Fibroblast of the aortic adventitia (primary cell): Measurements from ENCODE around the gene IKBKE. TPM values are rescaled to one million over a fixed set of nuclear protein-coding genes. Genes with fewer than 3 reads are reported as not detected.

Experiments used
- DNase-seq: peaks from one replicate; pipeline ENCODE4 v3.0.0-alpha.2; 2010; ENCODE audit warnings: low read depth
- H3K4me3 ChIP-seq: 2 replicates; pipeline ENCODE4 v1.5.1; 2011; ENCODE audit warnings: low read depth, mild to moderate bottlenecking, control low read depth, low read length, moderate library complexity
- CTCF ChIP-seq: IDR thresholded peaks from 2 replicates; pipeline ENCODE4 v1.5.1; 2011; ENCODE audit warnings: mild to moderate bottlenecking, low read length, control low read depth, inconsistent platforms; ENCODE audit not compliant: insufficient read depth
- total RNA-seq: library from RNA; depleted of rRNA; stranded (reverse); fragments of >200 nt; gene quantifications from 2 replicates; pipeline ENCODE4 v1.2.3, GENCODE V29; 2012; ENCODE audit warnings: low replicate concordance

The IKBKE gene
- total RNA-seq, 1 donor: 11.5 TPM

- DNase-seq: no peak
- no peak overlapping the region for H3K4me3 ChIP-seq
- TF ChIP-seq CTCF: no peak
These were observed 28.4 kb downstream of the IKBKE start for GRCh38 chr1:206498685-206499084.

DNA sequence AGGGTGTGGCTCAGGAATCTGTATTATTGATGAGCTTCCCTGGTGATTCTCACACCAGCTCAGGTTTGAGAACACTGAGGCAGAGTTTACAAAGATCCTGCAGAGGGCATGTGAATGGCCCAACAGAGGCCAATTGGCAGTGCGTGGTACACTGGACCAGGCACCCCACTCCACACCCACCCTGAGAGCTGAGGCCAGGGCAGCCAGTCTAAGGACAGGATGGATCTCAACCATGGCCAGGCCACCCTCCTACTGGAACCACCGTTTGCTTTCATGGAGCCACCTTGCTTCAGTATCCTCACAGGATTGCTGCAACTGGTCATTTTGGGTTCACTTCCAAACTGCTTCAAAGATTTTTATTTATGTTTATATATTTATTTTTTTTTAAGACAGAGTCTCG is 29.8 kb downstream of the IKBKE start:
- no peak for TF ChIP-seq CTCF
- no peak for DNase-seq

DNA sequence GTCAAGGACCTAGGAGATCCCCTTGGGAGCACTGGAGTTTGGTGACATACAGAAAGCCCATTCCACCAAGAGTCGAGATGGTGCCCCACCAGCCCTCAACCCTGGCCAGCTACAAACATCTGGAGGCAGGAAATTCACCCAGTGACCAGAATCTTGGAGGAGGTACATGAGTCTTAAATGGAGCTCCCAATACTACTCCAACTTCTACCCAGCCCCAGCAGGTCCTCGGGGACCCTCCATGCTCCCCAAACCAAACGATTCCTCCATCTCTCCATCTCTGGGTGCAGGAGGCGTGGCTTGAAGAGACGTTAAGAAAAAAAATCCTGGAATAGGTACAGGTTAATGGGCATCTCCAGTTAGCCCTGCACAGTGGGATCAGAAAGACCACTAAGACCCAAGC is 31.6 kb downstream of the IKBKE start:
- no peak overlapping the region for H3K4me3 ChIP-seq
- no peak for TF ChIP-seq CTCF
- no peak for DNase-seq

More for the DNA sequence above, 29.8 kb downstream of the IKBKE start:
- H3K4me3 ChIP-seq: no peak overlapping the region

DNA sequence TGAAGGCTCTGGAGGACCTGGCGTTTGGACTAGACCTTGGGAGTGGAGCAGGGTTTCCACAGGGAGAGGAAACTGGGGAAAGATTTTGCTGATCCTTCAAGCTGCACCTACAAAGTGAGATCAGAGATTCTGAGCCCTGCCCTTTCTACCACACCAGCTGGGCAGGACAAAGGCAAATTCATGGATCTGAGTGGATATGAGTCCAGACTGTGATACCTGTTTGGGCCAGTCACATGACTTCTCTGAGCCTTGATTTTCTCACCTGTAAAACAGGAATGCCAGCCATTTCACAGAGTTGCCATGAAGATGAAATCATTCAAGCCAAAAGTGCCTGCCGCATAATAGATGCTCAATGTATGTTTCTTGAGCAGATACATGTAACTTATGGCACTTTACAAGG is 32.1 kb downstream of the IKBKE start:
- no peak for TF ChIP-seq CTCF
- no peak for DNase-seq
- H3K4me3 ChIP-seq: no peak overlapping the region

GRCh38 chr1:206502812-206503211 is 32.5 kb downstream of the IKBKE start:
- TF ChIP-seq CTCF: no peak
- DNase-seq: peak; percentile 85
- no peak overlapping the region for H3K4me3 ChIP-seq

DNA sequence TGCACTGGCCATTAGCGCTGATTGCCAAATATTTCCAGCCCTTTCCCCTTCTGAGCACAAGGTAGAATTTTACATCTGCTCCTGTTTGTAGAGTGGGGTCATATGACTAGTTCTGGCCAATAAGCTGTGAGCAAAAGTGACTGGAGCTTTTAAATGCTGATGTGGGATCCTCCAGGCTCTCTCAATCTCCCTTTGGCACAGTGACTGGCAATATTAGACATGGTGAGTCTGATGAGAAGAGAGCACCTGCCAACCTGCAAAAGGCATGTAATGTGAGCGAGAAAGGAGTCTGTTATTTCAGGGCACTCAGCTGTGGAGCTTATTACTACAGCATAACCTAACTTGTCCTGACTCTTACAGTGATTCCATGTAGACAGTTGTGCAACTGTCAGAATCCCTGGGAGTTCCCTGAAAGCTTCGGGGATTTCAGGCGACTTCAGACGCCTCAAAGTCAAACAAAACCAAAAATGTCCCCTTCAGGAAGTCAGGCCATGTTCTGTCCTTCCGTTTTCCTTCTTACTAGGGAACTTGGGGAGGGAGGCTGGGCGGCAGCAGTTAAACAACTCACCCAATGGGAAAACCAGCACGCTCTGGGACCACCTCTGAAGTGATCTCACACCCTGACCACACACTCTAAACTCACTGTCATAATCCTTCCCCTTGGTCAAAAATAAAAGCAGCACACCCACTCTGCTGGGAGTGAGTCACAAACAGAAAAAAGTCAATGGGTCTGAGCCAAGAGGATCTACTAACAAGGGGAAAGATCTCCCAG is 33.5 kb downstream of the IKBKE start:
- no peak overlapping the region for H3K4me3 ChIP-seq
- TF ChIP-seq CTCF: no peak
- DNase-seq: peak; percentile 98

DNA sequence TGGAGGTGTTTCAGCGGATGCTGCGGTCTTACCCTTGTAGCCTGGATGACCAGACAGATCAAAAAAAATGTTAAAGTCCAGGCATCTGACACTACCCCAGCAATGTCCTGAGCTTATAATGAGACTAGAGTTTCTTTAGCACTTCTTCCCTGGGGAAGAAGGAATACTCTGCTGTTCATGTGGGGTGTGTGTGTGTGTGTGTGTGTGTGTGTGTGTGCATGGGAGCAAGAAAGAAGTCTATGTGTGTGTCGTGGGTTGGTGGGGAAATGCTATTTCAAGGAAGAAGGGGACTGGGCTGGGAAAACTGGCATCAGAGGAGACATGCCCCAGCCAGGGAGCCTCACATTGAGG is 34.1 kb downstream of the IKBKE start:
- no peak for DNase-seq
- TF ChIP-seq CTCF: no peak
- H3K4me3 ChIP-seq: no peak overlapping the region
